Activated CD8-positive, alpha-beta T cell treated with anti-CD3 and anti-CD28 coated beads, Interleukin-2, amount 10 ng/mL, durations not matched to agents 7 days and 5 days (primary cell): ENCODE measurements around the gene PABPN1. TPM values are rescaled to one million over a fixed set of nuclear protein-coding genes. Genes with fewer than 3 reads are reported as not detected.
"Not testable (repeated sequence)": the region's sequence is repeated elsewhere in the genome, so short reads cannot be mapped to it uniquely, and the experiment has no call there.

ENCODE experiments used
- ATAC-seq: fragments of 150-1000 bp; cut with Tn5 transposase; one replicate; pipeline ENCODE4 v1.10.0; 2021; ENCODE audit warnings: moderate library complexity
- CTCF ChIA-PET: fragments of 350-600 bp; sonication (Branson Sonifier 250); formaldehyde crosslinking; loops from one replicate; lab custom pipeline; 2021; ENCODE audit warnings: antibody characterized with exemption; lab: Charles Lee
- POLR2A ChIA-PET: fragments of 350-600 bp; sonication (Branson Sonifier 250); formaldehyde crosslinking; loops from one replicate; lab custom pipeline; 2021; ENCODE audit warnings: antibody characterized with exemption; lab: Charles Lee
- DNase-seq: peaks from one replicate; pipeline ENCODE4 v3.0.0-alpha.2; 2020
- H3K27ac Mint-ChIP-seq: one replicate; pipeline ENCODE4 v1.8.0; 2021; ENCODE audit warnings: mild to moderate bottlenecking, mixed read lengths
- H3K27me3 Mint-ChIP-seq: one replicate; pipeline ENCODE4 v1.8.0; 2021; ENCODE audit warnings: low read depth, mixed read lengths
- H3K36me3 Mint-ChIP-seq: one replicate; pipeline ENCODE4 v1.8.0; 2021; ENCODE audit warnings: low read depth, mixed read lengths
- H3K4me1 Mint-ChIP-seq: one replicate; pipeline ENCODE4 v1.8.0; 2021; ENCODE audit warnings: low read depth, mixed read lengths
- H3K4me3 Mint-ChIP-seq: one replicate; pipeline ENCODE4 v1.8.0; 2021; ENCODE audit warnings: mild to moderate bottlenecking, mixed read lengths
- H3K9me3 Mint-ChIP-seq: one replicate; pipeline ENCODE4 v1.8.0; 2022; ENCODE audit warnings: mixed read lengths; ENCODE audit not compliant: insufficient read depth
- total RNA-seq, 2 experiments: library from RNA; stranded (reverse); gene quantifications; one replicate each; pipeline ENCODE4 v1.2.3, GENCODE V29; 2021

PABPN1 gene
- total RNA-seq, 2 experiments from 2014 or later, result 200 to 210 TPM

GRCh38 chr14:23321572-23322547 is 603 bp downstream of the PABPN1 start:
- CTCF ChIA-PET, result interaction anchor here (0.5 to 4.8 kb wide), 31 partner anchors 8 to 310 kb away, joined by 3 to 75 read pairs (median 4); partner anchors contain the start of genes HOMEZ and PPP1R3E
- Mint-ChIP-seq H3K4me1 (peaks cover 33% of the 10 kb centered on the region), H3K9me3 (no peaks in the 10 kb centered on the region), H3K4me3 (peak overlapping the region; percentile 92), H3K27me3 (no peaks in the 10 kb centered on the region), H3K36me3 (peaks cover 51% of the 10 kb centered on the region), H3K27ac (peak overlapping the region; percentile 91)
- peak; percentile 66 for DNase-seq
- peak; percentile 2 for ATAC-seq
- POLR2A ChIA-PET, result interaction anchor here (0.6 to 6.2 kb wide), 18 partner anchors 11 to 1371 kb away, joined by 3 to 115 read pairs (median 6); partner anchors contain the start of genes ACIN1, C14orf119, CMTM5 and HOMEZ

- H3K4me1 Mint-ChIP-seq, result peaks cover 33% of the 10 kb centered on the region
- H3K36me3 Mint-ChIP-seq, result peaks cover 51% of the 10 kb centered on the region
- CTCF ChIA-PET, result interaction anchor here (0.7 to 4.8 kb wide), 13 partner anchors 12 to 254 kb away, joined by 3 to 75 read pairs (median 8); partner anchors contain the start of genes HOMEZ and PPP1R3E
Observed at GRCh38 chr14:23322568-23323517, 1.6 kb downstream of the PABPN1 start.

DNA sequence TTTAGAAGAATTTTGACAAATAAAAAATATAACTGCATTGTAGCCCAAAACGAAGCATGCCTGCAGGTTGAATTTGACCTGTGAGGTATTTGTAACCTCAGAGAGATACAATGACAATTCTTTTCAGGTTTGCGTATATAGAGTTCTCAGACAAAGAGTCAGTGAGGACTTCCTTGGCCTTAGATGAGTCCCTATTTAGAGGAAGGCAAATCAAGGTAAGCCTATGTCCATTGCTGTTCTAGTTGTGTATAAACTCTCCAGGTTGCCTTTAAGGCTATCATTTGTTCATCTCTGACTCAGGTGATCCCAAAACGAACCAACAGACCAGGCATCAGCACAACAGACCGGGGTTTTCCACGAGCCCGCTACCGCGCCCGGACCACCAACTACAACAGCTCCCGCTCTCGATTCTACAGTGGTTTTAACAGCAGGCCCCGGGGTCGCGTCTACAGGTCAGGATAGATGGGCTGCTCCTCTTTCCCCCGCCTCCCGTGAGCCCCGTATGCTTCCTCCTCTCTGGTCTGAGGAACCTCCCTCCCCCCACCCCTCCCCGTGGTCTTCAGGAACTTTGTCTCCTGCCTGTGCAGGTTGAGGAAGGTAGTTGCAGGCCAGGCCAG is 2.7 kb downstream of the PABPN1 start:
- H3K9me3 Mint-ChIP-seq, result no peaks in the 10 kb centered on the region
- ATAC-seq (no peak), DNase-seq (no peak)
- peaks cover 33% of the 10 kb centered on the region for H3K4me1 Mint-ChIP-seq
- H3K4me3 Mint-ChIP-seq, result no peak overlapping the region
- ChIA-PET POLR2A (interaction anchor here (0.9 kb wide), 1 partner anchor 22 kb away, joined by 4 read pairs; the partner anchor contains the start of gene PPP1R3E), CTCF (interaction anchor here (3.0 to 6.5 kb wide), 4 partner anchors 22 to 57 kb away, joined by 15 to 87 read pairs (median 54); partner anchors contain the start of genes CMTM5 and PPP1R3E)
- peaks cover 51% of the 10 kb centered on the region for H3K36me3 Mint-ChIP-seq
- no peak overlapping the region for H3K27ac Mint-ChIP-seq
- no peaks in the 10 kb centered on the region for H3K27me3 Mint-ChIP-seq

More at GRCh38 chr14:23322568-23323517, 1.6 kb downstream of the PABPN1 start:
- no peak for ATAC-seq
- DNase-seq, result no peak
- H3K4me3 Mint-ChIP-seq, result peak overlapping the region; percentile 92
- no peaks in the 10 kb centered on the region for H3K9me3 Mint-ChIP-seq
- H3K27ac Mint-ChIP-seq, result peak overlapping the region; percentile 91
- POLR2A ChIA-PET, result interaction anchor here (0.6 to 6.2 kb wide), 12 partner anchors 14 to 1370 kb away, joined by 3 to 115 read pairs (median 6); partner anchors contain the start of genes CMTM5, HOMEZ, PPP1R3E and THTPA
- no peaks in the 10 kb centered on the region for H3K27me3 Mint-ChIP-seq

DNA sequence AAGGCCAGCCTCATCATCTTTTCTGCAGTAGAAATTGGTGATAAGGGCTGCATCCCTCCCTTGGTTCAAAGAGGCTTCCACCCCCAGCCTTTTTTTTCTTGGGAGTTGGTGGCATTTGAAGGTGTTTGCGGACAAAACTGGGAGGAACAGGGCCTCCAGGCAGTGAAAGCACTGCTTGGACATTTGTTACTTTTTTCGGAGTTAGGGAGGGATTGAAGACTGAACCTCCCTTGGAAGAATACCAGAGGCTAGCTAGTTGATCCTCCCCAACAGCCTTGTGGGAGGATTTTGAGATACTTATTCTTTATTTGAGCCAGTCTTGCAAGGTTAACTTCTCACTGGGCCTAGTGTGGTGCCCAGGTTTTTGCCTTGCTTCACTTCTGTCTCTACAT is 3.2 kb downstream of the PABPN1 start:
- Mint-ChIP-seq H3K4me1 (peaks cover 30% of the 10 kb centered on the region), H3K4me3 (no peak overlapping the region), H3K27me3 (no peaks in the 10 kb centered on the region), H3K27ac (no peak overlapping the region), H3K36me3 (peaks cover 51% of the 10 kb centered on the region), H3K9me3 (no peaks in the 10 kb centered on the region)
- DNase-seq, result no peak
- CTCF ChIA-PET, result interaction anchor here (0.7 to 6.5 kb wide), 2 partner anchors 56 to 229 kb away, joined by 3 to 87 read pairs; partner anchors contain the start of genes ACIN1 and CMTM5
- no peak for ATAC-seq
- POLR2A ChIA-PET, result interaction anchor here (0.9 kb wide), 1 partner anchor 22 kb away, joined by 4 read pairs; the partner anchor contains the start of gene PPP1R3E

GRCh38 chr14:23324993-23325392 is 3.7 kb downstream of the PABPN1 start:
- no peaks in the 10 kb centered on the region for H3K27me3 Mint-ChIP-seq
- ATAC-seq, result no peak
- no peak overlapping the region for H3K4me3 Mint-ChIP-seq
- no peaks in the 10 kb centered on the region for H3K9me3 Mint-ChIP-seq
- peaks cover 46% of the 10 kb centered on the region for H3K36me3 Mint-ChIP-seq
- H3K4me1 Mint-ChIP-seq, result peaks cover 25% of the 10 kb centered on the region
- H3K27ac Mint-ChIP-seq, result no peak overlapping the region
- no peak for DNase-seq
- ChIA-PET POLR2A (interaction anchor here (0.9 kb wide), 1 partner anchor 23 kb away, joined by 4 read pairs; the partner anchor contains the start of gene PPP1R3E), CTCF (interaction anchor here (0.7 to 6.5 kb wide), 2 partner anchors 56 to 230 kb away, joined by 3 to 87 read pairs; partner anchors contain the start of genes ACIN1 and CMTM5)

GRCh38 chr14:23325746-23326145 is 4.5 kb downstream of the PABPN1 start:
- H3K4me3 Mint-ChIP-seq, ATAC-seq, DNase-seq, H3K27ac Mint-ChIP-seq, H3K9me3 Mint-ChIP-seq, H3K27me3 Mint-ChIP-seq, POLR2A ChIA-PET: not testable (repeated sequence)
- CTCF ChIA-PET, result interaction anchor here (6.5 kb wide), 1 partner anchor 55 kb away, joined by 87 read pairs; the partner anchor contains the start of gene CMTM5
- H3K36me3 Mint-ChIP-seq, result peaks cover 42% of the 10 kb centered on the region
- peaks cover 18% of the 10 kb centered on the region for H3K4me1 Mint-ChIP-seq

- Mint-ChIP-seq H3K4me3 (no peak overlapping the region), H3K27ac (no peak overlapping the region), H3K9me3 (no peaks in the 10 kb centered on the region), H3K4me1 (peaks cover 18% of the 10 kb centered on the region), H3K27me3 (no peaks in the 10 kb centered on the region), H3K36me3 (peaks cover 42% of the 10 kb centered on the region)
- ATAC-seq (no peak), DNase-seq (no peak)
- ChIA-PET POLR2A (interaction anchor here (1.2 to 1.3 kb wide), 2 partner anchors 25 to 53 kb away, joined by 5 to 6 read pairs; partner anchors contain the start of gene PPP1R3E), CTCF (interaction anchor here (0.6 to 6.5 kb wide), 22 partner anchors 11 to 236 kb away, joined by 3 to 87 read pairs (median 3); partner anchors contain the start of genes ACIN1, C14orf119 and CMTM5)
Observed at GRCh38 chr14:23326491-23327332, 5.5 kb downstream of the PABPN1 start.

DNA sequence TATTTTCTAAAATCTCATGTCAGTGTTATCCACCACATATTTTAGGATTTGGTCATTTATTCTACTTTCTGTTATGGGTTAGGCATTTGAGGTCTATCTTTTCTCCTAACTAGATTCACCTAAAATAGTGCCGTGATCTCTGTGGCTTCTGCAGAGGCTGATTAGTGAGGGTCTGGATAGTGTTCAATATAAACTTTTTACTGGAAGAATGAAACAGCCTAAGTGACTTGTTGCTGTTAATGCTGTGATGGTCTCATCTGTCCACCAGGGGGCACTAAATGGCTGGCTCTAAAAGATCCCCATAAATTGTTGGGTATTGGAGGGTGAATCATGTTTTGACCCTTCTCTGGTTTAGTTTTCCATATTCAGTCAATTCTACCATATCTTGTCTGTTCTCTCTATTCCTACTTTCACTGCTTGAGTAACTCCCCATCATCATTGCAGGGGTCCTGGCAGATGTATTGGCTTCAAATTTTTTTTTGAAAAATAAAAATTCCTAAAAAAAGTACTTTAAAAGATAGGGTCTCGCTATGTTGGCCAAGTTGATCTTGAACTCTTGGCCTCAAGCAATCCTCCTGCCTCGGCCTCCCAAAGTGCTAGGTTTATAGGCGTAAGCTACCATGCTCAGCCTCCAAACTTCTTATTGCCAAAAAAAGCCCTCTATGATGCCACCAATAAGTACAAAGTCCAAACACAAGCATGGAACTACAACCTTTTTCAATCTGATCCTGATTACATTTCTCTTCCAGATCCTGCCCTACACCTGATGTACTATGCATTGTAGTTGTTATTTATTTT is 6.9 kb downstream of the PABPN1 start:
- H3K36me3 Mint-ChIP-seq, result peaks cover 29% of the 10 kb centered on the region
- H3K4me3 Mint-ChIP-seq, result no peak overlapping the region
- ChIA-PET CTCF (interaction anchor here (0.6 to 6.5 kb wide), 9 partner anchors 8 to 232 kb away, joined by 3 to 87 read pairs (median 4); partner anchors contain the start of gene CMTM5), POLR2A (no interaction called here)
- no peaks in the 10 kb centered on the region for H3K9me3 Mint-ChIP-seq
- H3K4me1 Mint-ChIP-seq, result peaks cover 6% of the 10 kb centered on the region
- no peaks in the 10 kb centered on the region for H3K27me3 Mint-ChIP-seq
- H3K27ac Mint-ChIP-seq, result no peak overlapping the region
- DNase-seq (peak; percentile 79), ATAC-seq (peak; percentile 68)

- Mint-ChIP-seq H3K4me3 (no peak overlapping the region), H3K27me3 (peaks cover 27% of the 10 kb centered on the region), H3K27ac (no peak overlapping the region), H3K9me3 (peaks cover 3% of the 10 kb centered on the region), H3K36me3 (peaks cover 5% of the 10 kb centered on the region), H3K4me1 (no peaks in the 10 kb centered on the region)
- DNase-seq (no peak), ATAC-seq (no peak)
- ChIA-PET POLR2A (interaction anchor here (0.5 kb wide), 1 partner anchor 547 kb away, joined by 6 read pairs; no protein-coding TSS in a partner anchor), CTCF (interaction anchor here (1.4 kb wide), 1 partner anchor 14 kb away, joined by 5 read pairs; the partner anchor contains the start of gene PABPN1)
Observed at GRCh38 chr14:23335623-23336022, 14.4 kb downstream of the PABPN1 start.
